NT2/D1 (cell line): ENCODE measurements around the gene IFT80.

Experiments used
- SUZ12 ChIP-seq: IDR thresholded peaks from 2 replicates; pipeline ENCODE4 v1.6.1; 2011; ENCODE audit not compliant: insufficient read length, insufficient read depth; ENCODE audit errors: extremely low read depth
- YY1 ChIP-seq: IDR thresholded peaks from 2 replicates; pipeline ENCODE4 v1.6.1; 2011; ENCODE audit not compliant: insufficient read length, insufficient read depth
- ZNF274 ChIP-seq: IDR thresholded peaks from 2 replicates; pipeline ENCODE4 v1.6.1; 2011; ENCODE audit warnings: mild to moderate bottlenecking, low read depth, low read length

DNA sequence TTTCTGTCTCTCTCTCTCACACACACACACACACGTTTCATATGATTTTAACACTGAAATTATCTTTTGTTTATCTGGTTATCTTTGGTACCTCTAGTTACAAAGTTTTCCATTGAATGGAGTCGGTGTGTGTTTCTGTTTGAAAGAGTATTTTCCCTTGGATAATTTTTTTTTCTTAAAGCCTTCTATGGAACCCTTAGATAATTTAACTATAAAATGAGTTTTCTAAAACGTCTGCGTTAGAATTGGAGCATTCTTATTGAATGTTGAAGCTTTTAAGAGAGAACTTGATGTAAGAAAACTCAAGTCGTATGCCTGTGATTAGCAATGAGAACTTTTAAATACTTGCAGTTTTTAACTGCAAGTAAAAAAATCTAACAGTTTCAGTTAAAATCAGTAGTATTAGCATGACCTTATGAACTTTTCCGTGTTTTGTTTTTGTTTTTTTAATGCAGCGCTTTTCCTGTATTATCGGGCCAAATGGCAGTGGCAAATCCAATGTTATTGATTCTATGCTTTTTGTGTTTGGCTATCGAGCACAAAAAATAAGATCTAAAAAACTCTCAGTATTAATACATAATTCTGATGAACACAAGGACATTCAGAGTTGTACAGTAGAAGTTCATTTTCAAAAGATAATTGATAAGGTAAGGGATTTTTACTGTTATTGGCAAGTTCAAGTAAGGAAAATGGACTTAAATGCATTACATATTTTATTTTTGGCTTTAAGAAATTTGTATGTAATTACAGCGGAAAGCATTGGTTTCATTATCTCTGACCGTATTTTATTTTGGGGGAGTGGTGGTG, 3.4 kb upstream of the IFT80 start:
- TF ChIP-seq SUZ12 (no peak), ZNF274 (no peak), YY1 (no peak)
